Measurements from ENCODE around the gene RNF182. TPM values are rescaled to one million over a fixed set of nuclear protein-coding genes. Genes with fewer than 3 reads are reported as not detected.

RNF182 gene
- polyA plus RNA-seq, 1 of the 3 experiments (the other 2 are of a cell fraction) = 8.0 TPM

GRCh38 chr6:13998356-13998755, 73.6 kb downstream of the RNF182 start:
- H3K4me3 ChIP-seq (ENCODE audit: low read depth in 2 of 2, low read length in 1 of 2) = no peak overlapping the region
- H3K27ac ChIP-seq (ENCODE audit: low read depth in 2 of 2, low read length in 1 of 2) = no peak overlapping the region
- CTCF ChIA-PET = interaction anchor here (2.2 kb wide), 1 partner anchor 90 kb away, joined by 5 read pairs; no protein-coding TSS in a partner anchor
- no peaks in the 10 kb centered on the region for H3K27me3 ChIP-seq (ENCODE audit: insufficient read depth)
- TF ChIP-seq RFX5 (IDR thresholded peaks at IDR 0.05; ENCODE audit: low read length) (no peak), SMC3 (IDR thresholded peaks at IDR 0.05; ENCODE audit: low read depth, low read length) (no peak), RAD21 (IDR thresholded peaks at IDR 0.05; ENCODE audit: low read length) (no peak), NFIC (IDR thresholded peaks at IDR 0.05; ENCODE audit: borderline replicate concordance) (no peak), CHD2 (IDR thresholded peaks at IDR 0.05; ENCODE audit: low read length, partially characterized antibody) (no peak), RCOR1 (IDR thresholded peaks at IDR 0.05; ENCODE audit: low read length) (no peak), JUND (IDR thresholded peaks at IDR 0.05) (no peak)
- H3K36me3 ChIP-seq (replicated peaks in 1 of 2; ENCODE audit: control insufficient read depth in 1 of 2, insufficient read depth in 2 of 2, low read length in 1 of 2) = no peaks in the 10 kb centered on the region
- H3K9me3 ChIP-seq = no peaks in the 10 kb centered on the region
- DNase-seq = no peak
- no peak overlapping the region for H2AFZ ChIP-seq (ENCODE audit: low read depth)
- H4K20me1 ChIP-seq (ENCODE audit: insufficient read depth) = no peaks in the 10 kb centered on the region
- no peaks in the 10 kb centered on the region for H3K79me2 ChIP-seq (ENCODE audit: insufficient read depth)
- WGBS (ENCODE audit: low lambda C conversion rate) = 77% methylated on average over 3 of the region's 3 CpGs
- H3K4me1 ChIP-seq (ENCODE audit: control insufficient read depth in 1 of 2, insufficient read depth in 2 of 2, low read depth in 1 of 2, low read length in 1 of 2) = peaks cover 8 to 13% of the 10 kb centered on the region in 2 experiments; a peak in 2 of 4 replicates
- H3K4me2 ChIP-seq = no peak overlapping the region
- H3K9me2 ChIP-seq = no peaks in the 10 kb centered on the region
- no peak overlapping the region for H3K9ac ChIP-seq
- peaks cover 17% of the 10 kb centered on the region for H3F3A ChIP-seq (replicated peaks; ENCODE audit: insufficient read depth)
- POLR2A ChIA-PET = no interaction called here

- POLR2A ChIA-PET = no interaction called here
- Histone ChIP-seq H3K9me2 (no peaks in the 10 kb centered on the region), H3K79me2 (ENCODE audit: insufficient read depth) (no peaks in the 10 kb centered on the region), H3K4me2 (peak overlapping the region; percentile 63), H3K36me3 (replicated peaks in 1 of 2; ENCODE audit: control insufficient read depth in 1 of 2, insufficient read depth in 2 of 2, low read length in 1 of 2) (no peaks in the 10 kb centered on the region), H2AFZ (ENCODE audit: low read depth) (peak overlapping the region; percentile 85), H3F3A (replicated peaks; ENCODE audit: insufficient read depth) (peaks cover 17% of the 10 kb centered on the region), H3K9me3 (no peaks in the 10 kb centered on the region), H3K4me1 (ENCODE audit: control insufficient read depth in 1 of 2, insufficient read depth in 2 of 2, low read depth in 1 of 2, low read length in 1 of 2) (peaks cover 11 to 13% of the 10 kb centered on the region in 2 experiments; a peak in 3 of 4 replicates), H3K27me3 (ENCODE audit: insufficient read depth) (no peaks in the 10 kb centered on the region), H3K4me3 (ENCODE audit: low read depth in 2 of 2, low read length in 1 of 2) (peak overlapping the region in 1 of 2 experiments; percentile 56; a peak in 1 of 4 replicates), H3K27ac (ENCODE audit: low read depth in 2 of 2, low read length in 1 of 2) (peak overlapping the region in 1 of 2 experiments; percentile 95; a peak in 2 of 4 replicates), H4K20me1 (ENCODE audit: insufficient read depth) (no peaks in the 10 kb centered on the region), H3K9ac (peak overlapping the region; percentile 64)
- 61% methylated on average over 3 of the region's 3 CpGs for WGBS (ENCODE audit: low lambda C conversion rate)
- CTCF ChIA-PET = no interaction called here
- TF ChIP-seq TAF1 (IDR thresholded peaks at IDR 0.05; ENCODE audit: borderline replicate concordance, low read depth, low read length) = no peak
- no peak for TF ChIP-seq RCOR1 (IDR thresholded peaks at IDR 0.05; ENCODE audit: low read length)
- TF ChIP-seq SIN3A (IDR thresholded peaks at IDR 0.05; ENCODE audit: borderline replicate concordance, low read depth, low read length) = no peak
- no peak for TF ChIP-seq JUND (IDR thresholded peaks at IDR 0.05)
- TF ChIP-seq FOXJ3 (CRISPR knock-in tag; IDR thresholded peaks at IDR 0.05) = no peak
- no peak for TF ChIP-seq ZBTB33 (IDR thresholded peaks at IDR 0.05; ENCODE audit: borderline replicate concordance, low read depth)
- TF ChIP-seq PBX3 (IDR thresholded peaks at IDR 0.05) = no peak
- TF ChIP-seq RXRA (IDR thresholded peaks at IDR 0.05; ENCODE audit: borderline replicate concordance, low read depth) = no peak
- TF ChIP-seq EP300 (IDR thresholded peaks at IDR 0.05; ENCODE audit: borderline replicate concordance in 1 of 2, low read depth in 1 of 2, low read length in 1 of 2) = no peak
- no peak for TF ChIP-seq MEF2A (IDR thresholded peaks at IDR 0.05; ENCODE audit: borderline replicate concordance, low read depth)
- TF ChIP-seq YY1 (IDR thresholded peaks at IDR 0.05; ENCODE audit: low read depth) = no peak
- TF ChIP-seq FOSL2 (IDR thresholded peaks at IDR 0.05; ENCODE audit: borderline replicate concordance, low read depth) = no peak
- TF ChIP-seq CHD2 (IDR thresholded peaks at IDR 0.05; ENCODE audit: low read length, partially characterized antibody) = no peak
- no peak for DNase-seq
Observed at GRCh38 chr6:14000901-14001300, 76.1 kb downstream of the RNF182 start.
